Embryonic facial prominence (tissue), 1 donor: ENCODE results near the gene ESYT3.
A peak's percentile ranks its signal among the peaks of the same experiment; 100 is the strongest.
"Not testable (repeated sequence)": the region's sequence is repeated elsewhere in the genome, so short reads cannot be mapped to it uniquely, and the experiment has no call there.

Experiments
- DNase-seq: peaks from one replicate; pipeline ENCODE4 v3.0.0-alpha.2; 2016; ENCODE audit errors: extremely low spot score

Gene ESYT3

GRCh38 chr3:138412821-138413551, 21.4 kb upstream of the ESYT3 start:
- DNase-seq: no peak

GRCh38 chr3:138416236-138416635, 18.2 kb upstream of the ESYT3 start:
- DNase-seq: not testable (repeated sequence)

- peak; percentile 66 for DNase-seq
Observed at GRCh38 chr3:138417559-138417982, 16.8 kb upstream of the ESYT3 start.

DNA sequence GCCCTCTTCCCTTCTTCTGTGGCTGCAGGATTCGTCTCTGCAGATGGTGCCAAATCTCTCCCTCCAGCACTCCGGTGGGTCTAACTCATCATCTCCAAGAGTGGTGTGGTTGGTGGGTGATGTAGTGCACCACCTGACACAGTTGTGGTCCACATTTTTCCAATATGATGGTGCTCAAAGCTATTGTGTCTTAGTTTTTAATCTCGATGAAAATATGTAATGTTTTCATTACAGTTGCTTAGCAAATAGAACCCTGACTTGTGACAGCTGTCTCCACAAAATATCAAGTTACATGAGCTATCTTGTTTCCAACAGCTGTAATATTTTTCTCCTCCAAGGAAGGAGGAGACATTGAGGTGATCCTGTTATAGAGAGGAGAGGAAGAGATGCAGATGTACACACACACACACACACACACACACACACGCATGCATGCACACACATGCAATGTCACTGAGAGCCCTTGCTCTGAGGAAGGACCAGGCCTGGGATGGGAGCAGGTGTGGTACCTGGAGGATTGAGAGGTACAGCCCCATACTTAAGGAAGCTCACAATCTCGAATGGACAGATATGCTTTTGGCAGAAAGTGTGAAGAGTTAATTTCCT, 15.7 kb upstream of the ESYT3 start:
- no peak for DNase-seq

GRCh38 chr3:138423316-138423715, 11.1 kb upstream of the ESYT3 start:
- no peak for DNase-seq

DNA sequence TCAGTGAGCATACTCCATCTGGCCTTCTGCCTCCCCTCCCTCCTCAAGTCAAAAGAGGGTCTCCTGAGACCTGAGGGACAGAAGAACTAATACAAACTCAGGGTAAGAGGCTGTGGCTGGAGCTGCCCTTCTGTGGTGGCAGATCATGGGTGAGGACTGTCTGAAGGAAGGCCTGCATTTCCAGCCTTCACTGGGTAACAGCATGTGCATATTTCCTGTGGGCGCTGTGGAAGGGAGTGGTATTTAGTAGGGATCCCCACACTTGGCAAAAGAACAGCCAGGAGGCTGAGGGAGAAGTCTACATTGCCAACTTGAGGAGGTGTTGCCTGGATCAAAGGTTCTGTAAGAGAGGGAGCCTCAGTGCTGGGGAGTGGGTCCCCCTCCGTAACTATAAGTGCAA, 10.1 kb upstream of the ESYT3 start:
- no peak for DNase-seq

DNA sequence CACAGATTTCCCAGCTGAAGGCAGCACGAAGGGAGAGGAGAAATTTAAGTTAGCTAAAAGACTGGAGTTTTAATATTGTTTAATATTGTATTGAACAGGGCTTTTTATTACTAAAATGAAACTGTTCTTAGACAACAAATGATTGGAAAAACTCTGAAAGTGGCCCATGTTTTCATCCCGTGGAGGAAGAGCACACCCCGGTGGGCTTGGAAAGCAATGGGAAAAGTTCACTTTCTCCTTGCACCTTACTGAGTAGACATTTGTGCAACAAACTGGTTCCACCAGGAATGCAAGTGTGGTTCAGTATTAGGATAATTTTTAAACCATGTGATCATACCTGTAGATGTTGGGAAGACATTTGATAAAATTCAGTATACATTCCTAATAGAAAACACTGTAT, 8.2 kb upstream of the ESYT3 start:
- no peak for DNase-seq

- DNase-seq: not testable (repeated sequence)
Observed at GRCh38 chr3:138426754-138427153, 7.7 kb upstream of the ESYT3 start.

DNA sequence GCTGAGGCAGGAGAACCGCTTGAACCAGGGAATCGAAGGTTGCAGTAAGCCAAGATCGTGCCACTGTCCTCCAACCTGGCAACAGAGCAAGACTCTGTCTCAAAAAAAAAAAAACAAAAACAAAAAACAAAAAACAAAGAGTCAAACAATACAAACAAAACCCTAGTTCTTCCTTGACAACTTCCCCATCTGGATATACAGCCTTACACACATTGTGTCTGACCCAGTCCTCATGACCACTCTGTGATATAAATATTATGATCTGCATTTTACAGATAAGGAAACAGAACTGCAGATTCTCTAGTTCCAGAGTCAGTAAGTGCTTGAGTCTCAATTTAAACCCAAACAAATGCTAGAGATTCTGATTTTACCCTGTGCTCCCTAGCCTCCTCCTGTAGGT, 4.8 kb upstream of the ESYT3 start:
- no peak for DNase-seq

- DNase-seq: no peak
Observed at GRCh38 chr3:138432576-138433240, 1.7 kb upstream of the ESYT3 start.

DNA sequence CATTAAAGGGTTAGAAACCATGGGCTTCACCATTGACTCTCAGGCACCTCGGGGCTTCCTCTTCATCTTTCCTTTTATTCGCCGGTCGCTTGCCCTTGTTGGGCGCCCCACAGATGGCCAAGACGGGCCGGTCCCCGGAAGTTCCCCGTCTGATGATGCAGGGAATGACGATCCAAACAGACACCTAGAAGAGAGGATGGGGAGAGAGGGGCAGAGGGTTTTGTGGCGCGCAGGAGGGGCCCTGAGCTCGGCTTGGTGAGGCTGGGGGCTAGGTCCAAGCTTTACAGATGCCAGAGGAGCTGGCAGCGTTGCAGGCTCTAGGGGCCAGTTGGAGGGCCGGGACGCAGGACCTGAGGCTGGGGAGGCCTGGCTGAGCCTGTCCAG, 532 bp upstream of the ESYT3 start:
- DNase-seq: no peak

DNA sequence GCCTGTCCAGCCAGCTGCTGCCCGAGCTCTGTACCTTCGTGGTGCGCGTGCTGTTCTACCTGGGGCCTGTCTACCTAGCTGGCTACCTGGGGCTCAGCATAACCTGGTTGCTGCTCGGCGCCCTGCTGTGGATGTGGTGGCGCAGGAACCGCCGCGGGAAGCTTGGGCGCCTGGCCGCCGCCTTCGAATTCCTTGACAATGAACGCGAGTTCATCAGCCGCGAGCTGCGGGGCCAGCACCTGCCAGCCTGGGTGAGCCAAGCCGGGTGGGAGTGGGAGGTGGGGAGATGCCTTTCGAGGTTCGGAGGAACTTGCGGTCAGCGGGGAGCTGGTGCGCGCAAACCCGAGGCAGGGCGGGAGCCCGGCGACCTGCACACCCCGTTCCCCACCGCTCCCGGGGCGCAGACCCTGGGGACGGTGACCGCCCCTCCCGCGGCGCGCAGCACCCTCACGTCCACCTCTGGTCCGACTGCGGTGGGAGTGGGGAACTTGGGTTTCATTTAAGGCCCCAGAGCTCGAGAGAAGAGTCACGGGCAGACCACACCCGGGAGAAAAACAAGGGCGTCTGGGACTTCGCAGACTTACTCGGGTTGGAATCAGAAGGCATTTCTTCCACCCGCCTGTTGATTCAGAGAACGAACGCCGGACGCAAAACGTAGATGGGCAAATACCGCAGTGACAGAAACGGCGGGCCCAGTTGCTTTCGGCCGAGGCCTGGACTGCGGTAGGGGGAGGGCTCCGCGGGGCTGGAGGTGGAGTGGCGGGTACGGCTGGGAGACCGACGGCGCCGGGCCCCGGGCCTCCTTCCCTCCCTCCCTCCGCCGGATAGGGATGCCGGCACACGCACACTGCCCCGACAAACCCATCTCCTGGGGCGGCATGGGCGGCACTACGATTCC, 708 bp downstream of the ESYT3 start:
- DNase-seq: no peak

- DNase-seq: no peak
Observed at GRCh38 chr3:138435840-138436239, 1.4 kb downstream of the ESYT3 start.

GRCh38 chr3:138437281-138437680, 2.9 kb downstream of the ESYT3 start:
- no peak for DNase-seq

GRCh38 chr3:138438896-138439295, 4.5 kb downstream of the ESYT3 start:
- DNase-seq: no peak

GRCh38 chr3:138439646-138440045, 5.2 kb downstream of the ESYT3 start:
- DNase-seq: no peak

DNA sequence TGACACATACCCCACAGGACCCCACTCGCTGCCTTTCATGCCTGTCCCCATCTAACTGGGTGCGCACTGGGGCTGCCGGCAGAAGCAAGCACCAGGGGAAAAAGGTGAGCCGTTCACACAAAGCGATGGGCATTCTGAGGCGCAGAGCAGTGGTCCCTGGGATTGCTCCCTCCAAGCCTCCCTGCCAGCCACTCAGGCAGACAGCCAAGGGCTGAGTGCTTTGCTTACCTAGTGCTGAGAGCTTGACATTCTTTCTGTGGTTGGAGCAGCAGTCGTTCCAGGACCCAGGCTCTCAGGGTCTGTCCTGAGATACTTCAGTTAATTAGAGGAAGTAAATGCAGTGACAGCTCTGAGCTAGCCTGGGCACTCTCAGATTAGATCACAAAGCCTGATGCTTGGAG, 5.7 kb downstream of the ESYT3 start:
- DNase-seq: no peak

DNA sequence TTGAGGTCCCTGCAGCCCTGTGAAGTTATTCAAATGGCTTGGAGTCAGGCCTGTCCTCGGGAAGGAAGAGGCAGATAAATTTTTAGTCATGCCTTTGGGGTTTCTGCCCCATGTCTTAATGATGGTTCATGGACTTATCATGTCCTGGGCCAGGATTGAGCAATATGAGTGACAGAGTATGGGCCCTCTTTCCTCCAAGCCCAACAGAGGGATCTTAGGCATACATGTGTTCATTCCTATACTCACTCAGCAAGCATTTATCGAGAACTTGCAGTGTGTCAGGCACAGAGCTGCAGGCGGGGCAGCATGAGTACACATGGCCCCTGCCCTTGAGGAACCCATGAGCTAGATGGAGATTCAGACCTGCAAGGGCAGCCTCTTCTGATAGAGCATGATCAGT, 6.2 kb downstream of the ESYT3 start:
- DNase-seq: no peak

- DNase-seq: no peak
Observed at GRCh38 chr3:138441256-138441655, 6.8 kb downstream of the ESYT3 start.

GRCh38 chr3:138441742-138442141, 7.3 kb downstream of the ESYT3 start:
- DNase-seq: no peak

- DNase-seq: no peak
Observed at GRCh38 chr3:138442433-138442832, 8.0 kb downstream of the ESYT3 start.

- DNase-seq: no peak
Observed at GRCh38 chr3:138443091-138443490, 8.7 kb downstream of the ESYT3 start.
